VCaP (cell line): ENCODE results near the gene TMEM126A.
"Not testable (repeated sequence)": the region's sequence is repeated elsewhere in the genome, so short reads cannot be mapped to it uniquely, and the experiment has no call there.

Experiments
- H3K27ac ChIP-seq: fragments of 450-650 bp; 2 replicates; pipeline ENCODE4 v1.5.1; 2017
- TF ChIP-seq, protein P1 (sequence below): fragments of 450-650 bp; conservative IDR thresholded peaks from 2 replicates; pipeline ENCODE4 v1.5.1; 2017; ENCODE audit warnings: mild to moderate bottlenecking, moderate library complexity

Gene TMEM126A

GRCh38 chr11:85651118-85651517 is 3.4 kb downstream of the TMEM126A start:
- TF ChIP-seq, protein P1, sequence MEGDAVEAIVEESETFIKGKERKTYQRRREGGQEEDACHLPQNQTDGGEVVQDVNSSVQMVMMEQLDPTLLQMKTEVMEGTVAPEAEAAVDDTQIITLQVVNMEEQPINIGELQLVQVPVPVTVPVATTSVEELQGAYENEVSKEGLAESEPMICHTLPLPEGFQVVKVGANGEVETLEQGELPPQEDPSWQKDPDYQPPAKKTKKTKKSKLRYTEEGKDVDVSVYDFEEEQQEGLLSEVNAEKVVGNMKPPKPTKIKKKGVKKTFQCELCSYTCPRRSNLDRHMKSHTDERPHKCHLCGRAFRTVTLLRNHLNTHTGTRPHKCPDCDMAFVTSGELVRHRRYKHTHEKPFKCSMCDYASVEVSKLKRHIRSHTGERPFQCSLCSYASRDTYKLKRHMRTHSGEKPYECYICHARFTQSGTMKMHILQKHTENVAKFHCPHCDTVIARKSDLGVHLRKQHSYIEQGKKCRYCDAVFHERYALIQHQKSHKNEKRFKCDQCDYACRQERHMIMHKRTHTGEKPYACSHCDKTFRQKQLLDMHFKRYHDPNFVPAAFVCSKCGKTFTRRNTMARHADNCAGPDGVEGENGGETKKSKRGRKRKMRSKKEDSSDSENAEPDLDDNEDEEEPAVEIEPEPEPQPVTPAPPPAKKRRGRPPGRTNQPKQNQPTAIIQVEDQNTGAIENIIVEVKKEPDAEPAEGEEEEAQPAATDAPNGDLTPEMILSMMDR: no peak
- no peak overlapping the region for H3K27ac ChIP-seq

- H3K27ac ChIP-seq: no peak overlapping the region
- TF ChIP-seq, protein P1: no peak
These were observed 5.2 kb downstream of the TMEM126A start for GRCh38 chr11:85652786-85653447.

GRCh38 chr11:85654343-85654742 is 6.6 kb downstream of the TMEM126A start:
- not testable (repeated sequence) for H3K27ac ChIP-seq

- no peak overlapping the region for H3K27ac ChIP-seq
- TF ChIP-seq, protein P1: no peak
These were observed 9.0 kb downstream of the TMEM126A start for GRCh38 chr11:85656777-85657176.

- TF ChIP-seq, protein P1: no peak
- H3K27ac ChIP-seq: no peak overlapping the region
These were observed 10.4 kb downstream of the TMEM126A start for GRCh38 chr11:85658180-85658579.

- TF ChIP-seq, protein P1: no peak
- H3K27ac ChIP-seq: no peak overlapping the region; the same call in 1 of the 2 replicates
These were observed 14.4 kb downstream of the TMEM126A start for GRCh38 chr11:85661972-85662664.

- H3K27ac ChIP-seq: peak overlapping the region; percentile 98
These were observed 15.4 kb downstream of the TMEM126A start for GRCh38 chr11:85663080-85663752.

More at GRCh38 chr11:85663080-85663752, 15.4 kb downstream of the TMEM126A start:
- TF ChIP-seq, protein P1: no peak
